ENCODE measurements around the gene PRR23E. TPM values are rescaled to one million over a fixed set of nuclear protein-coding genes. Genes with fewer than 3 reads are reported as not detected.

The PRR23E gene
- total and polyA plus RNA-seq, 10 of the 15 experiments (the other 5 are each of a cell fraction or from before 2014, with no cell fraction given), result not detected

- TF ChIP-seq ZNF687 (IDR thresholded peaks at IDR 0.05) (no peak), MEF2B (IDR thresholded peaks at IDR 0.05; ENCODE audit: partially characterized antibody, poor library complexity, severe bottlenecking) (no peak)
Measured at GRCh38 chr3:127167315-127168043, 25.5 kb upstream of the PRR23E start (continued).

- POLR2A ChIA-PET, result interaction anchor here (0.5 to 0.6 kb wide), 2 partner anchors 36 to 263 kb away, joined by 3 to 4 read pairs; no protein-coding TSS in a partner anchor
- 21% methylated on average over 6 of the region's 6 CpGs for WGBS (ENCODE audit: insufficient coverage, insufficient replicate concordance, low lambda C conversion rate, missing lambda C conversion rate)
- FAIRE-seq, result no peak
- no peaks in the 10 kb centered on the region for H3K79me2 ChIP-seq (ENCODE audit: control insufficient read depth, insufficient read depth, low read length)
- no TSS peak for BruUV-seq (replicated peaks)
- in situ Hi-C loops (cut with MboI) (no loop called here), intact Hi-C loops (cut with micrococcal nuclease; ENCODE audit: unreplicated experiment) (no loop called here)
- no peak overlapping the region for H3K27ac ChIP-seq (ENCODE audit: control insufficient read depth, insufficient read depth)
- SMC1A ChIA-PET (ENCODE audit: uncharacterized antibody, unreplicated experiment), result interaction anchor here (0.9 kb wide), 1 partner anchor 57 kb away, joined by 3 read pairs; no protein-coding TSS in a partner anchor
- no peak for DNase-seq (ENCODE audit: low read depth, low spot score)
- H3K4me3 ChIP-seq, result no peak overlapping the region
- no peaks in the 10 kb centered on the region for H4K20me1 ChIP-seq (ENCODE audit: control insufficient read depth, insufficient read depth)
- H2AFZ ChIP-seq (ENCODE audit: control insufficient read depth, low read depth, low read length), result no peak overlapping the region
- H3K9me3 ChIP-seq (replicated peaks; ENCODE audit: control insufficient read depth, insufficient read depth, low read length), result no peaks in the 10 kb centered on the region
- no peak overlapping the region for H3K4me2 ChIP-seq (ENCODE audit: control insufficient read depth, insufficient read depth)
- RAD21 ChIA-PET (ENCODE audit: unreplicated experiment), result no interaction called here
- H3K9ac ChIP-seq (ENCODE audit: control insufficient read depth, insufficient read depth, low read length), result no peak overlapping the region
- H3K36me3 ChIP-seq (ENCODE audit: control insufficient read depth in 2 of 2, insufficient read depth in 2 of 2, low read length in 1 of 2), result no peaks in the 10 kb centered on the region
- CTCF ChIA-PET, result no interaction called here
- H3K4me1 ChIP-seq (ENCODE audit: control insufficient read depth, insufficient read depth, low read length), result no peaks in the 10 kb centered on the region
- H3K27me3 ChIP-seq (replicated peaks in 1 of 2; ENCODE audit: control insufficient read depth in 2 of 2, insufficient read depth in 2 of 2, low read length in 1 of 2), result peaks cover 0 to 5% of the 10 kb centered on the region in 2 experiments; a peak in 3 of 4 replicates
- ATAC-seq, result no peak
- TF ChIP-seq IKZF1 (conservative IDR thresholded peaks at IDR 0.05) (no peak), ZNF687 (IDR thresholded peaks at IDR 0.05) (no peak), MEF2B (IDR thresholded peaks at IDR 0.05; ENCODE audit: partially characterized antibody, poor library complexity, severe bottlenecking) (no peak), JUNB (IDR thresholded peaks at IDR 0.05) (no peak), TBL1XR1 (IDR thresholded peaks at IDR 0.05; ENCODE audit: low read depth, low read length) (no peak)
- TF ChIP-seq, protein P1, sequence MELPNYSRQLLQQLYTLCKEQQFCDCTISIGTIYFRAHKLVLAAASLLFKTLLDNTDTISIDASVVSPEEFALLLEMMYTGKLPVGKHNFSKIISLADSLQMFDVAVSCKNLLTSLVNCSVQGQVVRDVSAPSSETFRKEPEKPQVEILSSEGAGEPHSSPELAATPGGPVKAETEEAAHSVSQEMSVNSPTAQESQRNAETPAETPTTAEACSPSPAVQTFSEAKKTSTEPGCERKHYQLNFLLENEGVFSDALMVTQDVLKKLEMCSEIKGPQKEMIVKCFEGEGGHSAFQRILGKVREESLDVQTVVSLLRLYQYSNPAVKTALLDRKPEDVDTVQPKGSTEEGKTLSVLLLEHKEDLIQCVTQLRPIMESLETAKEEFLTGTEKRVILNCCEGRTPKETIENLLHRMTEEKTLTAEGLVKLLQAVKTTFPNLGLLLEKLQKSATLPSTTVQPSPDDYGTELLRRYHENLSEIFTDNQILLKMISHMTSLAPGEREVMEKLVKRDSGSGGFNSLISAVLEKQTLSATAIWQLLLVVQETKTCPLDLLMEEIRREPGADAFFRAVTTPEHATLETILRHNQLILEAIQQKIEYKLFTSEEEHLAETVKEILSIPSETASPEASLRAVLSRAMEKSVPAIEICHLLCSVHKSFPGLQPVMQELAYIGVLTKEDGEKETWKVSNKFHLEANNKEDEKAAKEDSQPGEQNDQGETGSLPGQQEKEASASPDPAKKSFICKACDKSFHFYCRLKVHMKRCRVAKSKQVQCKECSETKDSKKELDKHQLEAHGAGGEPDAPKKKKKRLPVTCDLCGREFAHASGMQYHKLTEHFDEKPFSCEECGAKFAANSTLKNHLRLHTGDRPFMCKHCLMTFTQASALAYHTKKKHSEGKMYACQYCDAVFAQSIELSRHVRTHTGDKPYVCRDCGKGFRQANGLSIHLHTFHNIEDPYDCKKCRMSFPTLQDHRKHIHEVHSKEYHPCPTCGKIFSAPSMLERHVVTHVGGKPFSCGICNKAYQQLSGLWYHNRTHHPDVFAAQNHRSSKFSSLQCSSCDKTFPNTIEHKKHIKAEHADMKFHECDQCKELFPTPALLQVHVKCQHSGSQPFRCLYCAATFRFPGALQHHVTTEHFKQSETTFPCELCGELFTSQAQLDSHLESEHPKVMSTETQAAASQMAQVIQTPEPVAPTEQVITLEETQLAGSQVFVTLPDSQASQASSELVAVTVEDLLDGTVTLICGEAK (IDR thresholded peaks at IDR 0.05; ENCODE audit: borderline replicate concordance), result no peak
- TF ChIP-seq, protein P2, sequence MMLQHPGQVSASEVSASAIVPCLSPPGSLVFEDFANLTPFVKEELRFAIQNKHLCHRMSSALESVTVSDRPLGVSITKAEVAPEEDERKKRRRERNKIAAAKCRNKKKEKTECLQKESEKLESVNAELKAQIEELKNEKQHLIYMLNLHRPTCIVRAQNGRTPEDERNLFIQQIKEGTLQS (IDR thresholded peaks at IDR 0.05; ENCODE audit: borderline replicate concordance, extremely low read depth, low read depth, low read length), result no peak
Measured at GRCh38 chr3:127168271-127168670, 24.7 kb upstream of the PRR23E start.
